SK-N-SH (cell line): ENCODE measurements around the gene PDXP. TPM values are rescaled to one million over a fixed set of nuclear protein-coding genes. Genes with fewer than 3 reads are reported as not detected.

Source experiments
- CTCF ChIA-PET: fragments of 300-600, 350-600 bp; formaldehyde crosslinking; extraction: SDS; loops from one replicate; lab custom pipeline; 2021; lab: Yijun Ruan, JAX
- POLR2A ChIA-PET: fragments of 350-600 bp; sonication (Branson Sonifier 250); formaldehyde crosslinking; extraction: SDS; loops from one replicate; lab custom pipeline; 2020; ENCODE audit warnings: antibody characterized with exemption, inconsistent platforms; lab: Yijun Ruan, JAX
- DNase-seq: peaks from one replicate; pipeline ENCODE4 v3.0.0; 2012
- H2AFZ ChIP-seq: fragments of 200-600 bp; sonication (generic); 2 replicates; pipeline ENCODE4 v1.8.1; 2016; ENCODE audit warnings: antibody characterized with exemption, mild to moderate bottlenecking, low read depth
- H3F3A ChIP-seq: fragments of 200-600 bp; sonication (generic); replicated peaks from 2 replicates; pipeline ENCODE3; 2016; ENCODE audit warnings: antibody characterized with exemption, mild to moderate bottlenecking; ENCODE audit not compliant: insufficient read depth
- H3K27ac ChIP-seq, 2 experiments: fragments of 200-500 bp in 1 of 2; fragments of 200-600 bp in 1 of 2; sonication (Bioruptor generic) in 1 of 2; sonication (generic), shearing (Covaris generic) in 1 of 2; 2 replicates each; pipeline versions ENCODE4 v1.5.1 to v1.6.1; 2014 to 2016; ENCODE audit warnings: low read depth in 2 of 2, inconsistent platforms in 1 of 2, low read length in 1 of 2, mild to moderate bottlenecking in 1 of 2, mixed read lengths in 1 of 2
- H3K27me3 ChIP-seq: fragments of 200-600 bp; sonication (generic), shearing (Covaris generic); 2 replicates; pipeline ENCODE4 v1.6.1; 2016; ENCODE audit warnings: mixed run types; ENCODE audit not compliant: insufficient read depth
- H3K36me3 ChIP-seq, 2 experiments: fragments of 200-500 bp in 1 of 2; fragments of 200-600 bp in 1 of 2; sonication (Bioruptor generic) in 1 of 2; sonication (generic) in 1 of 2; replicated peaks in 1 of 2; 2 replicates each; pipeline versions ENCODE3 to v1.5.1; 2014 to 2016; ENCODE audit warnings: low read length in 1 of 2, mild to moderate bottlenecking in 1 of 2; ENCODE audit not compliant: insufficient read depth in 2 of 2, control insufficient read depth in 1 of 2
- H3K4me1 ChIP-seq, 2 experiments: fragments of 200-500 bp in 1 of 2; fragments of 200-600 bp in 1 of 2; sonication (Bioruptor generic) in 1 of 2; sonication (generic), shearing (Covaris generic) in 1 of 2; 2 replicates each; pipeline versions ENCODE4 v1.5.1 to v1.6.1; 2014 to 2016; ENCODE audit warnings: low read depth in 1 of 2, low read length in 1 of 2, mixed run types in 1 of 2; ENCODE audit not compliant: insufficient read depth in 2 of 2, control insufficient read depth in 1 of 2
- H3K4me2 ChIP-seq: fragments of 200-600 bp; sonication (generic), shearing (Covaris generic); 2 replicates; pipeline ENCODE4 v1.6.1; 2017; ENCODE audit warnings: mixed run types
- H3K4me3 ChIP-seq, 2 experiments: fragments of 200-500 bp in 1 of 2; fragments of 200-600 bp in 1 of 2; sonication (Bioruptor generic) in 1 of 2; sonication (generic), shearing (Covaris generic) in 1 of 2; 2 replicates each; pipeline versions ENCODE4 v1.5.1 to v1.8.1; 2014 to 2016; ENCODE audit warnings: low read depth in 2 of 2, inconsistent platforms in 1 of 2, low read length in 1 of 2, mild to moderate bottlenecking in 1 of 2, mixed read lengths in 1 of 2, moderate library complexity in 1 of 2
- H3K79me2 ChIP-seq: fragments of 200-600 bp; sonication (generic); 2 replicates; pipeline ENCODE4 v1.8.1; 2017; ENCODE audit warnings: mild to moderate bottlenecking; ENCODE audit not compliant: insufficient read depth
- H3K9ac ChIP-seq: fragments of 200-600 bp; sonication (generic); 2 replicates; pipeline ENCODE4 v1.6.1; 2017; ENCODE audit warnings: mixed run types
- H3K9me2 ChIP-seq: fragments of 200-600 bp; sonication (generic); 2 replicates; pipeline ENCODE4 v1.6.1; 2017; ENCODE audit warnings: mixed run types
- H3K9me3 ChIP-seq: fragments of 200-600 bp; sonication (generic); 2 replicates; pipeline ENCODE4 v1.6.1; 2017; ENCODE audit warnings: mixed run types, mild to moderate bottlenecking, moderate library complexity
- H4K20me1 ChIP-seq: fragments of 200-600 bp; sonication (generic); 2 replicates; pipeline ENCODE4 v1.6.1; 2017; ENCODE audit warnings: mild to moderate bottlenecking, mixed run types; ENCODE audit not compliant: insufficient read depth
- CTCF ChIP-seq: fragments of 200-600 bp; sonication (generic); IDR thresholded peaks from 2 replicates; pipeline ENCODE4 v1.6.1; 2017; ENCODE audit warnings: antibody characterized with exemption, mild to moderate bottlenecking, moderate library complexity
- FOXJ3 ChIP-seq: sonication (generic); formaldehyde crosslinking; IDR thresholded peaks from 2 replicates; pipeline ENCODE4 v1.5.1; 2020; ENCODE audit warnings: mild to moderate bottlenecking, missing genetic modification reagents
- FOXM1 ChIP-seq: IDR thresholded peaks from 2 replicates; pipeline ENCODE4 v1.4.0; 2012; ENCODE audit warnings: low read depth, mild to moderate bottlenecking
- JUND ChIP-seq: IDR thresholded peaks from 2 replicates; pipeline ENCODE4 v1.4.0; 2012
- MEF2A ChIP-seq: IDR thresholded peaks from 2 replicates; pipeline ENCODE4 v1.4.0; 2012; ENCODE audit warnings: low read depth, borderline replicate concordance
- NRF1 ChIP-seq: IDR thresholded peaks from 2 replicates; pipeline ENCODE4 v1.6.1; 2012; ENCODE audit warnings: low read depth, mild to moderate bottlenecking, low read length
- POLR2AphosphoS5 ChIP-seq: IDR thresholded peaks from 2 replicates; pipeline ENCODE4 v1.6.1; 2012; ENCODE audit warnings: low read depth, low read length
- RAD21 ChIP-seq: IDR thresholded peaks from 2 replicates; pipeline ENCODE4 v1.6.1; 2012; ENCODE audit warnings: mild to moderate bottlenecking, low read length
- RCOR1 ChIP-seq: fragments of 150-350 bp; IDR thresholded peaks from 2 replicates; pipeline ENCODE4 v1.6.1; 2017; ENCODE audit warnings: antibody characterized with exemption, low read length
- RFX5 ChIP-seq: IDR thresholded peaks from 2 replicates; pipeline ENCODE4 v1.6.1; 2012; ENCODE audit warnings: mild to moderate bottlenecking, improper control_type of control experiment, low read length
- RXRA ChIP-seq: IDR thresholded peaks from 2 replicates; pipeline ENCODE4 v1.4.0; 2012; ENCODE audit warnings: low read depth, mild to moderate bottlenecking, borderline replicate concordance
- SIN3A ChIP-seq: IDR thresholded peaks from 2 replicates; pipeline ENCODE4 v1.6.1; 2012; ENCODE audit warnings: low read depth, mild to moderate bottlenecking, low read length, moderate library complexity, borderline replicate concordance
- TCF12 ChIP-seq: IDR thresholded peaks from 2 replicates; pipeline ENCODE4 v1.4.0; 2012
- USF1 ChIP-seq: IDR thresholded peaks from 2 replicates; pipeline ENCODE4 v1.4.0; 2012; ENCODE audit warnings: low read depth, borderline replicate concordance
- WGBS: methylation state at CpG from one replicate; pipeline ENCODE4 v1.1.6; 2017; ENCODE audit warnings: low lambda C conversion rate; 5-methylcytosine and 5-hydroxymethylcytosine counted together
- polyA plus RNA-seq, 3 experiments: library from polyadenylated mRNA; depleted of rRNA; stranded (reverse); fragments of >200 nt; gene quantifications; 2 replicates each; pipeline ENCODE4 v1.2.3, GENCODE V29; 2012
- TF ChIP-seq, protein P1 (sequence below): IDR thresholded peaks from 2 replicates; pipeline ENCODE4 v1.4.0; 2012; ENCODE audit warnings: low read depth, borderline replicate concordance
- TF ChIP-seq, protein P2 (sequence below): fragments of 150-350 bp; IDR thresholded peaks from 2 replicates; pipeline ENCODE4 v1.6.1; 2016; ENCODE audit warnings: mild to moderate bottlenecking, low read depth, low read length
- TF ChIP-seq, protein P3 (sequence below): IDR thresholded peaks from 2 replicates; pipeline ENCODE4 v1.4.0; 2012; ENCODE audit warnings: low read depth

Gene PDXP
- polyA plus RNA-seq, 1 of the 3 experiments (the other 2 are of a cell fraction) = 22.5 TPM

DNA sequence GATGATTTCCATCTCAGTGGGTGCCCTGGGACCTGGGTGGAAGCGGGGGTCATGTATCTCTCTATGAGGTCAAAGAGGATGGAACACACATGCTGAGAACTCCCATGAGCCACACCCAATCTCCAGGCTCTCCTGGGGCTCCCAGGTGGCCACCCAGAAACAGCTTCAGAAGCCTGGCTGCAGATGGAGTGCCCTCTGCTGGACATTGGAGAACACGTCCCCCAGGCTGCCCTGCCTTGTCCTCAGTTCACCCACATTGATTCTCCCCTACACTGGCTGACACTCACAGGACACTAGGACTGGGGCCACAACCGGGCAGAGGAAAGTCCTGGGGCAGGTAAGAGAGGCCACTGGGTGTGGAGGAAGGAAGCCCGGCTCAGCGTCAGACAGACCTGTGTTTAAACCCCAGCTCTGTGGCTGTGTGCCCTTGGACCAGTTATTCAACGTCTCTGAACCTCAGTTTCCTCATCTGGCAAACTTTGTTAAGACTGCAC is 23.1 kb downstream of the PDXP start (continued):
- TF ChIP-seq, protein P1, sequence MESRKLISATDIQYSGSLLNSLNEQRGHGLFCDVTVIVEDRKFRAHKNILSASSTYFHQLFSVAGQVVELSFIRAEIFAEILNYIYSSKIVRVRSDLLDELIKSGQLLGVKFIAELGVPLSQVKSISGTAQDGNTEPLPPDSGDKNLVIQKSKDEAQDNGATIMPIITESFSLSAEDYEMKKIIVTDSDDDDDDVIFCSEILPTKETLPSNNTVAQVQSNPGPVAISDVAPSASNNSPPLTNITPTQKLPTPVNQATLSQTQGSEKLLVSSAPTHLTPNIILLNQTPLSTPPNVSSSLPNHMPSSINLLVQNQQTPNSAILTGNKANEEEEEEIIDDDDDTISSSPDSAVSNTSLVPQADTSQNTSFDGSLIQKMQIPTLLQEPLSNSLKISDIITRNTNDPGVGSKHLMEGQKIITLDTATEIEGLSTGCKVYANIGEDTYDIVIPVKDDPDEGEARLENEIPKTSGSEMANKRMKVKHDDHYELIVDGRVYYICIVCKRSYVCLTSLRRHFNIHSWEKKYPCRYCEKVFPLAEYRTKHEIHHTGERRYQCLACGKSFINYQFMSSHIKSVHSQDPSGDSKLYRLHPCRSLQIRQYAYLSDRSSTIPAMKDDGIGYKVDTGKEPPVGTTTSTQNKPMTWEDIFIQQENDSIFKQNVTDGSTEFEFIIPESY = no peak
- TF ChIP-seq SIN3A = no peak
- peak; percentile 86 for TF ChIP-seq RAD21
- TF ChIP-seq MEF2A = no peak
- 0 out of 2 replicates have a peak, but pooled peaks have one; percentile 1 for TF ChIP-seq TCF12
- TF ChIP-seq, protein P2, sequence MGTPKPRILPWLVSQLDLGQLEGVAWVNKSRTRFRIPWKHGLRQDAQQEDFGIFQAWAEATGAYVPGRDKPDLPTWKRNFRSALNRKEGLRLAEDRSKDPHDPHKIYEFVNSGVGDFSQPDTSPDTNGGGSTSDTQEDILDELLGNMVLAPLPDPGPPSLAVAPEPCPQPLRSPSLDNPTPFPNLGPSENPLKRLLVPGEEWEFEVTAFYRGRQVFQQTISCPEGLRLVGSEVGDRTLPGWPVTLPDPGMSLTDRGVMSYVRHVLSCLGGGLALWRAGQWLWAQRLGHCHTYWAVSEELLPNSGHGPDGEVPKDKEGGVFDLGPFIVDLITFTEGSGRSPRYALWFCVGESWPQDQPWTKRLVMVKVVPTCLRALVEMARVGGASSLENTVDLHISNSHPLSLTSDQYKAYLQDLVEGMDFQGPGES = no peak
- TF ChIP-seq JUND = no peak
- no peak for TF ChIP-seq RXRA
- TF ChIP-seq FOXM1 = no peak

DNA sequence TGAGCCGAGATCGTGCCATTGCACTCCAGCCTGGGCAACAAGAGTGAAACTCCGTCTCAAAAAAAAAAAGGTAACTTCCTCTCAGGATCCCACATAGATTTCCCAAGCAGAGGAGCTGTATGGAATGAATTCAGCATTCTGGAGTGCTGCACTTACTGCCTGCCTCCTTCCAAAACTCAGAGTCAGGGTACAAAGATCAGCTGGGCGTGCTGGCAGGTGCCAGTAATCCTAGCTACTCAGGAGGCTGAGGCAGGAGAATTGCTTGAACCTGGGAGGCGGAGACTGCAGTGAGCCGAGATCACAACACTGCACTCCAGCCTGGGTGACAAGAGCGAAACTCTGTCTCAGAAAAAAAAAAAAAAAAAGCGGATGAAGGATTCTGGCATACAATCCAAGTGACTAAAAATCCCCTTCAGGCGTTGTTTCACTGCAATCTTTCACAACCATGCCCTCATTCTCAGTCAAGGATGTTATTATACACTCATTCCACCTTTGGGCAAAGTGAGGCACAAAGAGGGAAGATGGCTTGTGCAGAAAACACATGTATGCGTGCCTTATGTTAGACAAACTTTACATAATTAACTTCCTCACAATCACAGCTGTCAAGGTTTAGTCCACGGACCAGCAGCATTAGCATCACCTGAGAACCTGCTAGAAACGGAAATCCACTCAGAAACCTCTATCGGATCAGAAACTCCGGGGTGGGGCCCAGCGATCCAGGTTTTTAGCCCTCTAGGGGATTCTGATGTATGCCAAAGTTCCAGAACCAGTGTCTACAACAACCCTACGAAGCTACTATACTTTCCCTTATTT is 26.5 kb downstream of the PDXP start:
- Histone ChIP-seq H3K4me1 (peaks cover 5 to 11% of the 10 kb centered on the region in 2 experiments; a peak in 2 of 4 replicates), H3K9ac (no peak overlapping the region), H4K20me1 (peaks cover 15% of the 10 kb centered on the region), H3F3A (peaks cover 25% of the 10 kb centered on the region), H3K4me3 (no peak overlapping the region), H3K9me2 (no peaks in the 10 kb centered on the region), H3K27ac (no peak overlapping the region), H3K36me3 (peaks cover 5 to 18% of the 10 kb centered on the region in 2 experiments), H2AFZ (no peak overlapping the region; the same call in 1 of the 2 replicates), H3K9me3 (no peaks in the 10 kb centered on the region)
- ChIA-PET CTCF (interaction anchor here (0.7 to 44.3 kb wide), 4 partner anchors 11 to 51 kb away, joined by 3 to 898 read pairs (median 94); partner anchors contain the start of genes PDXP, SH3BP1 and TRIOBP), POLR2A (interaction anchor here (2.0 kb wide), 1 partner anchor 76 kb away, joined by 13 read pairs; the partner anchor contains the start of gene GGA1)
- WGBS = 85% methylated on average over 11 of the region's 16 CpGs
- TF ChIP-seq CTCF = no peak
- TF ChIP-seq USF1 = no peak
- no peak for TF ChIP-seq NRF1
- TF ChIP-seq, protein P3, sequence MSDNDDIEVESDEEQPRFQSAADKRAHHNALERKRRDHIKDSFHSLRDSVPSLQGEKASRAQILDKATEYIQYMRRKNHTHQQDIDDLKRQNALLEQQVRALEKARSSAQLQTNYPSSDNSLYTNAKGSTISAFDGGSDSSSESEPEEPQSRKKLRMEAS = no peak
- TF ChIP-seq POLR2AphosphoS5 = no peak
- TF ChIP-seq RCOR1 = no peak
- no peak for TF ChIP-seq RFX5
- TF ChIP-seq, protein P2 = no peak
- no peak for TF ChIP-seq FOXJ3 (CRISPR knock-in tag)
- TF ChIP-seq, all 33 proteins: peak for 0
- no peaks in the 10 kb centered on the region for H3K27me3 ChIP-seq
- no peak for DNase-seq
- peaks cover 20% of the 10 kb centered on the region for H3K79me2 ChIP-seq
- no peak overlapping the region for H3K4me2 ChIP-seq
